KMS-11 (cell line): ENCODE results near the gene NEUROD4.

ENCODE experiments used
- H2AFZ ChIP-seq: fragments of 200-600 bp; sonication (generic); 2 replicates; pipeline ENCODE4 v1.6.1; 2016; ENCODE audit warnings: antibody characterized with exemption, mixed run types, low read depth
- H3K27ac ChIP-seq: fragments of 200-600 bp; sonication (generic); 2 replicates; pipeline ENCODE4 v1.6.1; 2016; ENCODE audit warnings: mild to moderate bottlenecking, mixed run types
- H3K27me3 ChIP-seq: fragments of 200-600 bp; sonication (generic); 2 replicates; pipeline ENCODE4 v1.6.1; 2017; ENCODE audit warnings: mild to moderate bottlenecking, low read depth, mixed run types, moderate library complexity; ENCODE audit not compliant: insufficient read depth
- H3K36me3 ChIP-seq: fragments of 200-600 bp; sonication (generic); 2 replicates; pipeline ENCODE4 v1.6.1; 2017; ENCODE audit warnings: mild to moderate bottlenecking, mixed run types; ENCODE audit not compliant: insufficient read depth
- H3K4me1 ChIP-seq: fragments of 200-600 bp; sonication (generic); 2 replicates; pipeline ENCODE4 v1.6.1; 2016; ENCODE audit warnings: mild to moderate bottlenecking, low read depth, mixed run types; ENCODE audit not compliant: poor library complexity, severe bottlenecking
- H3K4me2 ChIP-seq: fragments of 200-600 bp; sonication (generic); 2 replicates; pipeline ENCODE4 v1.7.0; 2016; ENCODE audit warnings: mild to moderate bottlenecking, mixed run types
- H3K4me3 ChIP-seq: fragments of 200-600 bp; sonication (generic); IDR thresholded peaks from 2 replicates; pipeline ENCODE4 v1.6.1; 2017; ENCODE audit warnings: low read depth, low read length, mixed read lengths; ENCODE audit not compliant: insufficient read depth
- H3K79me2 ChIP-seq: fragments of 200-600 bp; sonication (generic); 2 replicates; pipeline ENCODE4 v1.6.1; 2016; ENCODE audit warnings: low read depth, mixed run types; ENCODE audit not compliant: insufficient read depth
- H3K9ac ChIP-seq: fragments of 200-600 bp; sonication (generic); 2 replicates; pipeline ENCODE4 v1.6.1; 2016; ENCODE audit warnings: mild to moderate bottlenecking, mixed run types
- H4K20me1 ChIP-seq: fragments of 200-600 bp; sonication (generic); 2 replicates; pipeline ENCODE4 v1.6.1; 2016; ENCODE audit warnings: mild to moderate bottlenecking, mixed run types; ENCODE audit not compliant: insufficient read depth
- TF ChIP-seq, protein P1 (sequence below): fragments of 200-600 bp; sonication (generic); conservative IDR thresholded peaks from 2 replicates; pipeline ENCODE4 v1.6.1; 2017; ENCODE audit warnings: low read depth, mild to moderate bottlenecking, antibody characterized with exemption, low read length, moderate library complexity, mixed read lengths

NEUROD4 gene

DNA sequence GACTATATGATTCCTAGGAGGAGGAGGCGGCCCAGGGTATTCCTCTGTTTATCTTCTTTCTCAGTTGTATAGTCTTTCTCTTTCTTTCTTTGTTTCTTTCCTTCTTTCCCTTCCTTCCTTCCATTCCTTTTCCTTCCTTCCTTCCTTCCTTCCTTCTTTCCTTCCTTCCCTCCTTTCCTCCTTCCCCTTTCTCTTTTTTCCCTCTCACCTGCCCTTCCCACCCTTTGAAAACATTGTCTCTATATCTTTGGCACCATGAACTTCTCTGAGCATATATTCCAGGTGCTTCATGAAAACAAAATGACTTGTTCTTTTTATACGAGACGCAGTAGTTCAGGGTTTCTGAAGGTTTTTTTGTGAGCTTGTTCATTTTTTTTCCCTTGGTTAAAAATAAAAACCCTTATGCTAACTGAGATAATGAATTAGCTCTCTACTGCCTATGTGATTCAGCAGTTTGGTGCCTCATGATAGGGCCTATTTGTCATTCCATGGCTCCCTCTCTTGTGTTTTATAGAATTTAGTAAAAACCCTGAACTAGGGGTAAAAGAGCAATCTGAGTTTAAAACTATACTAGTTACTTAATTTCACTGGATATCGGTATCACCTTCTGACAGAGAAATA, 32.1 kb upstream of the NEUROD4 start:
- H3K79me2 ChIP-seq = no peaks in the 10 kb centered on the region
- H3K4me1 ChIP-seq = peaks cover 12% of the 10 kb centered on the region
- TF ChIP-seq, protein P1, sequence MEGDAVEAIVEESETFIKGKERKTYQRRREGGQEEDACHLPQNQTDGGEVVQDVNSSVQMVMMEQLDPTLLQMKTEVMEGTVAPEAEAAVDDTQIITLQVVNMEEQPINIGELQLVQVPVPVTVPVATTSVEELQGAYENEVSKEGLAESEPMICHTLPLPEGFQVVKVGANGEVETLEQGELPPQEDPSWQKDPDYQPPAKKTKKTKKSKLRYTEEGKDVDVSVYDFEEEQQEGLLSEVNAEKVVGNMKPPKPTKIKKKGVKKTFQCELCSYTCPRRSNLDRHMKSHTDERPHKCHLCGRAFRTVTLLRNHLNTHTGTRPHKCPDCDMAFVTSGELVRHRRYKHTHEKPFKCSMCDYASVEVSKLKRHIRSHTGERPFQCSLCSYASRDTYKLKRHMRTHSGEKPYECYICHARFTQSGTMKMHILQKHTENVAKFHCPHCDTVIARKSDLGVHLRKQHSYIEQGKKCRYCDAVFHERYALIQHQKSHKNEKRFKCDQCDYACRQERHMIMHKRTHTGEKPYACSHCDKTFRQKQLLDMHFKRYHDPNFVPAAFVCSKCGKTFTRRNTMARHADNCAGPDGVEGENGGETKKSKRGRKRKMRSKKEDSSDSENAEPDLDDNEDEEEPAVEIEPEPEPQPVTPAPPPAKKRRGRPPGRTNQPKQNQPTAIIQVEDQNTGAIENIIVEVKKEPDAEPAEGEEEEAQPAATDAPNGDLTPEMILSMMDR = no peak
- H3K9ac ChIP-seq = no peak overlapping the region
- H3K27ac ChIP-seq = no peak overlapping the region
- no peaks in the 10 kb centered on the region for H4K20me1 ChIP-seq
- H3K4me2 ChIP-seq = no peak overlapping the region
- no peak overlapping the region for H3K4me3 ChIP-seq
- H3K27me3 ChIP-seq = no peaks in the 10 kb centered on the region
- H3K36me3 ChIP-seq = no peaks in the 10 kb centered on the region
- no peak overlapping the region for H2AFZ ChIP-seq

- Histone ChIP-seq H3K4me2 (no peak overlapping the region), H2AFZ (no peak overlapping the region), H3K9ac (no peak overlapping the region), H3K4me3 (no peak overlapping the region), H3K27ac (no peak overlapping the region), H3K27me3 (no peaks in the 10 kb centered on the region), H4K20me1 (no peaks in the 10 kb centered on the region), H3K79me2 (no peaks in the 10 kb centered on the region), H3K36me3 (no peaks in the 10 kb centered on the region), H3K4me1 (peaks cover 12% of the 10 kb centered on the region)
- TF ChIP-seq, protein P1 = no peak
These were observed 31.2 kb upstream of the NEUROD4 start for GRCh38 chr12:54988402-54989054.

DNA sequence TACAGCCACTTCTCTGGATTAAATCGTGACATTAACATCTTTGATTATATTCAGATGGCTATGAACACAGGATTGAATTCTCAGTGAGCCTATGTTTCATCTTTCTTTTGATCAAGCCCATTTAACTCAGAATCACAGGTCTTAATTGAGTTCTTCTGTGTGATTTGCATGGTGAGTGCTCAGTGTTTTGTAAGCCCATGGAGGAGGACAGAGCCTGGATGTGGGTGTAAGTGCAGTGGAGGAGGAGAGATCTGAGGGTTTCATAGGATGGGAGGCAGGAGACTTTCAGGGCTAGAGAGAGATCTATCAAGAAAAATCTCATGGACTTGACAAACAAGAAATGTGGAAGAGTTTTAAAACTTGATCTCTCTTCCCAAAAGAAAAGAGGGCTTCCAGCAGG, 29.9 kb upstream of the NEUROD4 start:
- Histone ChIP-seq H3K9ac (no peak overlapping the region), H3K4me1 (peaks cover 12% of the 10 kb centered on the region), H4K20me1 (no peaks in the 10 kb centered on the region), H3K27me3 (no peaks in the 10 kb centered on the region), H3K27ac (no peak overlapping the region), H3K4me2 (no peak overlapping the region), H3K36me3 (no peaks in the 10 kb centered on the region), H2AFZ (no peak overlapping the region), H3K79me2 (no peaks in the 10 kb centered on the region), H3K4me3 (no peak overlapping the region)
- TF ChIP-seq, protein P1 = no peak

DNA sequence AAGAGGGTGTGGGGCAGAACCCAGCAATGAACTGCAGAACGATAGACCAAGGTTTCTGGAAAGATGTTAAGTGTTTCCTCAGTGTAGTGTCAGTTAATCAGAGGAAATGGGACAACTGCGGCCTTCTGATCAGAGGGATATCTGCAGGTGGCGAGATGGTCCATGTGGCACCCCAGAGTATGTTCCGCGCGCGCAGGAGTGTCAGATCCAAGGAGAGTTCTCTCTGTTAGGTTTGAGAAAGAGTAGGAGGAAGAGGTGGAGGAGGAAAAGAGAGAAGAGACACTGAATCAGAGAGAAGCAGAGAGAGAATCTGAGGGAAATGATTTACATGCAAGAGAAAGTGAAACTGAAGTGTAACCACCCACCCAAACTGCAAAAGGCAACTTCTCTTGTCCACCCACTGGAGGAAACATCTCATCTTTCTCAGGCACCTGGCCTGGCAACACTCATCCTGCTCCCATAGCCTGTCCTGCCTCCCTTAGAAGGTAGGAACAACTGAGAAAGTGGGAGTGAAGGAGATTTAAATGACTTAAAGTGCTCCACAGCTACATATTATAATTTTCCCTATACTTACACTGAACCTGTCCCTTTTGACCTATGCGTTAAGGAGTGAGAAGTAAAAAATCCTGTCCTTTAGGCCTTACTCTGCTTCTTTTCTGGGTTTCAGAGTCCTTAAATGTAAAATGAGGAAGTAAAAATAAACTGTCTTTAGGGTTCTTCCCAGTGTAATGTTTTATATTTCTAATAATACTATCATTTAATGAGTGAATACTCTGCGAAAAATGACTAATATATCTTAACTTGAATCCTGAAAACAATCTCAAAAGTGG, 28.4 kb upstream of the NEUROD4 start:
- TF ChIP-seq, protein P1 = no peak
- Histone ChIP-seq H3K36me3 (no peaks in the 10 kb centered on the region), H2AFZ (peak overlapping the region; percentile 12; the same call in 1 of the 2 replicates), H3K4me1 (peaks cover 12% of the 10 kb centered on the region), H3K79me2 (no peaks in the 10 kb centered on the region), H3K27ac (no peak overlapping the region), H3K4me2 (no peak overlapping the region), H3K4me3 (no peak overlapping the region), H3K9ac (no peak overlapping the region), H4K20me1 (no peaks in the 10 kb centered on the region), H3K27me3 (no peaks in the 10 kb centered on the region)
